ENCODE data around the gene TMEM208.
A peak's percentile ranks its signal among the peaks of the same experiment; 100 is the strongest.

Gene TMEM208

GRCh38 chr16:67226804-67227566, at the start of gene TMEM208:
TMEM208 (plus strand) TSS chr16:67227130; CDS start chr16:67227219, 89 bp downstream.
- H3K4me3 ChIP-seq (ENCODE audit: low read length) = peak within 1 kb of the TSS; percentile 98
- DNase-seq (ENCODE audit: low read depth) = peak; percentile 87
- TF ChIP-seq CTCF (conservative IDR thresholded peaks at IDR 0.05; ENCODE audit: low read depth, low read length) = peak; percentile 18

- TF ChIP-seq CTCF (conservative IDR thresholded peaks at IDR 0.05; ENCODE audit: low read depth, low read length) = no peak
- no peak for DNase-seq (ENCODE audit: low read depth)
- peak overlapping the region; percentile 43 for H3K4me3 ChIP-seq (ENCODE audit: low read length)
These were observed 48.9 kb upstream of the TMEM208 start for GRCh38 chr16:67177743-67178699.

DNA sequence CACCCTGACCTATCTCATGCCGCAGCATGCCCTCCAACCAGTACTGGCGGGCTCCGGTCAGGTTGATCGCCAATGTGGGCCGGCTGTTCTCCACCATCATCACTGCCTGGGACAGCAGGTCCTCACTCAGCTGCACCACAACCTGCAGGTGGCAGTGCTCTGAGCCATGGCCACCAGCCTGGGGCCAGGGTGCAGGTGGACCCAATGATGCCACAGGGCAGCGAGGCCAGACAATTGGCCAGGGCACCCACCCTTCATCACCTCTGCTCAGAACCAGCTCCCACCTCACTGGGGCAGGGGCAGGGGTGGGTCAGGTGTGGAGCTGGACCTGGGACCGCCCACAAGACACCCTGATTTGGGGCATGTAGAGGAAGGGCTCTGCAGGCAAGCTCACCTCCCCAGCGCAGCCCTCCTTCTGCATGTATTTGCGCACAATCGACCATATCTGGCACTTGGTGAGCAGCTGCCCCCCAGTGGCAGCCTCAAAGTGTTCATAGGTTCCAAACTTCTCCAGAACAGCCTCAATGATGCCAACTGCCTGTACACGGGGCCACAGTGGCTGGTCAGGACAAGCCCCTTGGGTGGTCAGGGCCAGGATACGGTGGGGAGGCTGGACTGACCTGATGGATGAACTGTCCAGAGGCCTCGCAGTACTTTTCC, 47.4 kb upstream of the TMEM208 start:
- no peak overlapping the region for H3K4me3 ChIP-seq (ENCODE audit: low read length)
- no peak for DNase-seq (ENCODE audit: low read depth)
- TF ChIP-seq CTCF (conservative IDR thresholded peaks at IDR 0.05; ENCODE audit: low read depth, low read length) = peak; percentile 18

- no peak for DNase-seq (ENCODE audit: low read depth)
- no peak overlapping the region for H3K4me3 ChIP-seq (ENCODE audit: low read length)
- TF ChIP-seq CTCF (conservative IDR thresholded peaks at IDR 0.05; ENCODE audit: low read depth, low read length) = no peak
These were observed 46.8 kb upstream of the TMEM208 start for GRCh38 chr16:67180166-67180565.

- no peak for DNase-seq (ENCODE audit: low read depth)
- no peak overlapping the region for H3K4me3 ChIP-seq (ENCODE audit: low read length)
- TF ChIP-seq CTCF (conservative IDR thresholded peaks at IDR 0.05; ENCODE audit: low read depth, low read length) = no peak
These were observed 45.6 kb upstream of the TMEM208 start for GRCh38 chr16:67181346-67181745.

GRCh38 chr16:67182288-67182687, 44.6 kb upstream of the TMEM208 start:
- DNase-seq (ENCODE audit: low read depth) = no peak
- H3K4me3 ChIP-seq (ENCODE audit: low read length) = no peak overlapping the region

More at GRCh38 chr16:67182288-67182687, 44.6 kb upstream of the TMEM208 start:
- TF ChIP-seq CTCF (conservative IDR thresholded peaks at IDR 0.05; ENCODE audit: low read depth, low read length) = no peak
